EL (cell line): ENCODE data around the gene KCNMB1.

ENCODE experiments used
- DNase-seq: peaks from one replicate; pipeline ENCODE4 v3.0.0-alpha.2; 2016

Gene KCNMB1

DNA sequence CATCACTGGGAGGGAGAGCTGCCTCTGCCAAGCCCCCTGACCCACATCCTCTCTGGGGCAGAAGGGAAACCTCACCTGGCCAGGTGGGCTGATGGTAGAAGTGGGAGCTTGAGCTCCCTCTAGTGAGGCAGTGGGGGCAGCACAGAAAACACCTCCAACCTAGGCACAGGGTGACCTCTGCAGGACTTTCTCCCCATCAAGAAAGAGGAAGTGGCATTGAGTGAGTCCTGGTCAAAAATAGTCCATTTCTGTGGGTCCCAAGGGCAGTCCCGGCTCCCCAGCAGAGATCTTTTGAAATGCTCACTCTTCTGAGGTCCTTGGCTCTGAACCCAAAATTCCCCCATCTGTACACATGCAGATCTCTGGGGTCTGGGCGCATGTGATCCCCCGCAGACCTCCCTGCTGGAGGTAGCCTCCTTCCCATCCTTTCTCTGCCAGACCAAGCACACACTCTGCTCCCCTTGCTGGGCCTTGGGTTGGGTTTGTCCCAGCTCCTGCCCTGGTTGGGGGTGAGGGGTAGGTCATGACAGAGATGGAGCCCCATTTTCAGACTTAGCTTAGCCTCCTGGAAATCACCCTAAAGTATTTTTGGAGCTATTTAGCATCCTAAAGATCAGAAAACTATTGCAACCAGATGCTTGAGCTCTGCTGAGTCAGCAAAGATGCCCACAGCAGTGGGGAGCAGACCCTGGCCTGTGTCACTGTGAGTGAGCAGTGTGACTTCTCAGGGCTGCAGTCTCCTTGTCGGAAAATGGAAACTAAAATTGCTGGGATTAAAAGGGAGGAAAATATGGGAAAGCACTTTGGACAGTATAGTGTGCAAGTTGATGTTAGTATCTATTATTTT lies 50.0 kb downstream of the KCNMB1 start:
- DNase-seq, result no peak

DNA sequence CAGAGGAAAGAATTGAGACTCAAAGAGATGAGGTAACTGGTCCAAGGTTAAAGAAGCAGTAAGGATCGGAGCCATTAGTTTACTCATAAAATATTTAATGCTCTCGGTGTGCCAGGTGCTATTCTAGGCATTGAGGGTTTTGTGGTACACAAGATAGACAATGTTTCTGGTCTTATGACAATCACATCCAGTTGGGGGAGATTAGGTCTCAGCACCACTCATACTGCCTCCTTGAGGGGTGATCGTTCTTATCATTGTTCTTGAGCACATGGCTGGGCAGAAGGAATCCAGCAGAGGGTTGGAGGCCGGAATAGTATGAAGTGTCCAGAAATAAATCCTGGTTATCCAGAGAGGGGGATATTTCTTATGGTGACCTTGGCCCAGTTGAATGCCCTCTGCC lies 50.9 kb downstream of the KCNMB1 start:
- no peak for DNase-seq

DNA sequence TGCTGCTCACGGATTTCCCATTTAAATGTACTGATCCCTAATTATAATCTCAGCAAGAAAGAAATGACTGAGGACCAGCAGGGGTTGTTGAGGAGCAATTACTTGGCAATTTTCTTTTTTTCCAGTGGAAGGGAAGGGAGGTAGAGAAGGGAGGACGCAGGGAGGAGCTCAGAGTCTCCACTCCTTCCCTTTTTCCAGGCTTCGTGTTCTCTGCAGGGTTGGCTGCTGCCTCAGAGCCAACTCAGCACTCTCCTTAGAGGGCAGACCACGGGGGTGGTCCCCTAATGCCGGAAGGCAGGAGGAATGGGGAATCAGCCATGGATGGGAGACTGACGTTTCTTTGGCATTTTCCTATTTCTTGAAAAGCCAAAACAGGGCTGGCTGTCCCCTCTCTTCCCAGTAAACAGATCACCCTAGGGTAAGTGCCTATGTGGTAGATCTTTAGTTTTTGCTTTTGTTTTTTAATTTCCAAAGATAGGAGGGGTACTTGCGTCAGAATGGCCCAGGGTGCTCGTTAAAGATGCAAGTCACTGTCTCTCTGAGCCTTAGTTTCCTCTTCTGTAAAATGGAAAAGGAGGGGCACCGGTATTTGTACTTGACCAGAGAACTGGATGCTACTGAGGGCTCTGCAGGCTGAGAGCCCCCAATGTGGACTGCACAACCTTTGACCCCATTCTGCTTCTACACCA lies 52.0 kb downstream of the KCNMB1 start:
- no peak for DNase-seq

DNA sequence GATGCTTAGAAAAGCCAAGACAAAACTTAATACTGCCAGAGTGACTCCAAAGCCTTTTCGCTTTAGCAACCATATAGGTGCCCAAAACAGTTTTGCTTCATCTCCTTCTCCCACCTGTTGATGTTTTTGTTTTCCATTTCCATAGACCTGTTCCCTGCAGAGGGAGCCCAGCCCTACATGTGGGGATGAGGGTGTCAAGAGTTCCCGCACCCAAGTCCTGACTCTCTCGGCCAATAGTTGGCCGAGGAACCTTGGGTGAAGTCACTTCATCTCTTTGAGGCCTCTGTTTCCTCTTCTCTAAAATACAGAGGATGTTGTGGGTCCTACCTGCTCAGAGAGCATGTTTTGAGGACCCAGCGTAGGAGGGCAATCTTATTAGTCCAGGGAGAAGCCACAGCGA lies 53.1 kb downstream of the KCNMB1 start:
- DNase-seq, result no peak

DNA sequence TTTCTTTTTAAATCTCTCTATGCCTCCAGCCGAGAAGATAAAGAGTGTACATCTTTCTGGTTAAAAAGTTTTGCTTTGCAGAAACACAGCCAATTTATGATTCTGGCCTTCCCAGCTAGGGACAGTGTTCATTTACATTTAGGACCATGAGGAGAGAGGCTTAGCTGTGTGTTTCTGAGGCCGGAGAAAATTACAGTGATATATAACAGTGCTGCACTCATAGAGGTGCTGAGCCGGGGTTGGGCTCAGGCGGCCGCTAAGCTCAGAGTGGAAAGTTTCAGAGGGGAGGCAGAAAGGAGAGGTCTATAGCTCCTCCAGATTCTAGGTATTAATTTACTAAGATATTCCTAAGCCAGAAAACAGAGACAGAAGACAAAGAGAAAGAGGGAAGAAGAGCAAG lies 54.5 kb downstream of the KCNMB1 start:
- DNase-seq, result no peak

DNA sequence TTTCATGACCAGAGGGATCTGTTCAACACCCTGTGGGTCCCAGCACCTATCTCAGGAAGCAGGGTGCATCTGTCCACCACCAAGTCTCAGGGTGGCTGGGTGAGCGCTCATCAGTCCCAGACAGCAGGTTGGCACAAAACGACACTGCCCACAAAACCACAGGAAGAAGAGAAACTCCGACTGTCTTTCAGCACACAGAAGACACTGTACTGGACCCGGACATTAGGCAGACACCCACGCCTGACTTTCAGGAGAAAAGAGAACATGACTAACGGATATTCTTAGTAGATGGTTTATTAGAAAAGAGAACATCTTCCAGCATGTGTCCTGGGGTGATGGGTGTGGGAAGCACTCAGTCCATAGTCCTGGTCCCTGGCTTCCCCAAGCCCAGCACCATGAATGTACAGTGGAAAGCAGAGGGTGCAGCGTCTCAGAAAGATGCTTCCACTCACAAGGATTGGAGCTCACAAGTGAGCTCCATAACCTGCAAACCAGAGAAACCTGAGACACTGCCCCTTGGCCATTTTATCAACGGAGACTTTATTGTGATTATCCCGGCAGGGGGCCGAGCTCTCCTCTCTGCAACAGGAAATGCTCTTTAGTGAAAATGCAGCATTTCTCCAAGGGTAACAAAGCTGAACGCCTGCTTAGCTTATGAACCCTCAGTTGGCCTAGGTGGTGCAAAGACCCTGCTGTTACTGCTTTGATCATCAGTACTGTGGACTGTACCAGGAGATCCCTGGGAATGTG lies 55.8 kb downstream of the KCNMB1 start:
- peak; percentile 2 for DNase-seq

DNA sequence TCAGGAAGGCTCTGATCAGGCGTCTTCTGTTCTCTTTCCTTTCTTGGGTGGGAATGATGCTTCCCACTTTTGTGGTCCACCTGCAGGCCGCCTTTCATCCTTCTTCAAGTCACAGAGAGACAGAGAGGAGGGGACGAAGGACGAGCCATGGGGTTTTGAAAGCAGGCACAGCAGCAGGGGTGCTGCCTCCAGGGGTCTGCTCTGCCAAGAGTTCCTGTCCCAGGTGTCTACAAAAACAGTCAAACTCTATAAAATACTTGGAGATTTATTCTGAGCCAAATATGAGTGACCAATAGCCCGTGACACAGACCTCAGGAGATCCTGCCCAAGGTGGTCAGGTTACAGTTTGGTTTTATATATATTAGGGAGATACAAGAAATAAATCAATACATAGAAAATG lies 57.1 kb downstream of the KCNMB1 start:
- DNase-seq, result no peak

DNA sequence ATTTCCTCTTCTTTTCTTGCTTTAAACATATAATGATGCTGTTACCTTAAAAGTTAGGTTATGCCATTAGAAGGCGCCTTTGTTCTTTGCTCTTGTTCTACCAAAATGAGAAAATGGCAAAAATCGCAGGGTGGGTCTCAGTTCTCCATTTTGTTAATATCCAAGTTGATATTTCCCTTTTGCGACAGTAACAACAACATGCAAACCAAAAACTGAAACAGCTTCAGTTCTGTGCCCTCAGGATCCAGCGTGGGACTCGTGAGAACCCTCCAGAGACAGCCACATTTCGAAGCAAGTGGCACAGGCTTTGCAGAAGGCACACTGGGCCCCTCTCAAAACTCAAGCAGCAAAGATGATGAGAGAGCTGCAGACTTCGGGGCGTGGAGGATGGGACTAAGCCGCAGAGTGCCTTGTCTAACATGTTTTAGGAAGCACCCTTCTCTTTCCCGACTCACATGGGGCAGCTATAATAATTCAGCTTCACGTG lies 58.6 kb downstream of the KCNMB1 start:
- DNase-seq, result no peak

DNA sequence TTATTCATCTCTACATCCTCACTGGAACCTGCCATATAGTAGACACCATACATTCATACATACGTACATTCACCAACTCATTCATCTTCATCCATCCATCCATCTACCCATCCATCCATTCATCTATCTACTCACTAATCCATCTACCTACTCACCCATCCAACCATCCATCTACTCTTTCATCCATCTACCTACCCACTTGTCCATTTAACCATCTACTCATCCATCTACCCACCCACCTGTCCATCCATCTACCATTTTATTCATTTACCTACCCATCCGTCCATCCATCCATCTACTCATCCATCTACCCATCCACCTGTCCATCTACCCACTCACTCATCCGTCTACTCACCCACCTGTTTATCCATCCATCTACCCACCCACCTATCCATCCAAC lies 59.6 kb downstream of the KCNMB1 start:
- no peak for DNase-seq

DNA sequence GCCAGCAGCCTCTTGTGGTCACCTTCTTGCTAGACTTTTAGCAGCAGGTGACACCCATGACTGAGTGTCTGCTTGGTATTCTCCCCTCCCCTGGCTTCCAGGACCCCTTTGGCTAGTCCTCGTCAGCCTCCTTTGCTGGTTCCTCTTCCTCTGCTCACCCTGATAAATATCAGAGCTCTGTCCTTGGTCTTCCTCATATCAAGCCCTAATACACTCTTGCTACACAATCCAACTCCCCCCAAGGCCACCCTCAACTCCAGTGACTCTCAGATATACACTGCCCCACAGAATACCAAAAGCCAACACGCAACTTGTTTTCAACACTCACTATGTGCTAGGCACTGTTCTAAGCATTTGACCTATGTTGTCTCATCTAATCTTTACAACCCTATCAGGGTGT lies 61.3 kb downstream of the KCNMB1 start:
- DNase-seq, result no peak

DNA sequence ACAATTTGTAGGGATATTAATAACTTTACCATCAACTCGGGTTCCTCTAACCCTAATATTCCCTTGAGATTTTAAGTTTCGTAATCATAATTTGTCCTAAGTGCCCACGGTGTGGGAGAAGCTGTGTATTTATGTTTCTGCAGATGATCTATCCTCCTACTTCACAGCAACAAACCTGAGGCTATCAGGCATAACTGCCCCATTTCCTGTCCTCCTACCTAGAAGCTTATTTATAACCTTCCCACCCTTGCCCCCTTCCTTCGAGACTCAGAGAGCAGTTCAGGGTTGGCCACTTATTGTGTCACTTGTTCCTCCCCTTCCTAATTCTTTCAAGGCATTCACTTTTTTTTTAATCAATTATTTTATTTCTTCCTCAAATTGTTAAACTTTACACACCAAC lies 62.0 kb downstream of the KCNMB1 start:
- no peak for DNase-seq
